HepG2 (cell line): ENCODE data around the gene A3GALT2. TPM values are rescaled to one million over a fixed set of nuclear protein-coding genes. Genes with fewer than 3 reads are reported as not detected.
A peak's percentile ranks its signal among the peaks of the same experiment; 100 is the strongest.

Experiments used
- ATRX ChIP-seq: sonication (generic); formaldehyde crosslinking; IDR thresholded peaks from 2 replicates; pipeline ENCODE4 v1.4.0; 2020; ENCODE audit warnings: missing genetic modification reagents, borderline replicate concordance
- SMAD1 ChIP-seq: sonication (generic); formaldehyde crosslinking; IDR thresholded peaks from 2 replicates; pipeline ENCODE4 v1.4.0; 2020; ENCODE audit warnings: missing genetic modification reagents, low read depth, mild to moderate bottlenecking, borderline replicate concordance
- ZFP41 ChIP-seq: sonication (generic); formaldehyde crosslinking; IDR thresholded peaks from 2 replicates; pipeline ENCODE4 v1.4.0; 2020; ENCODE audit warnings: mild to moderate bottlenecking, missing genetic modification reagents, borderline replicate concordance
- ZNF382 ChIP-seq: sonication (generic); formaldehyde crosslinking; IDR thresholded peaks from 2 replicates; pipeline ENCODE4 v1.5.0; 2020; ENCODE audit warnings: missing genetic modification reagents, mild to moderate bottlenecking, borderline replicate concordance
- ZNF441 ChIP-seq: sonication (generic); formaldehyde crosslinking; IDR thresholded peaks from 2 replicates; pipeline ENCODE4 v1.7.0; 2021; ENCODE audit warnings: missing genetic modification reagents, borderline replicate concordance
- polyA plus RNA-seq, 8 experiments: library from polyadenylated mRNA; depleted of rRNA in 3 of 8; stranded (reverse) in 7 of 8; unstranded in 1 of 8; fragments of >200 nt; fragmentation: Illumina TruSeq in 4 of 8; extraction: Trizol in 4 of 8; gene quantifications; 2 replicates each; pipeline versions ENCODE4 v1.2.1 to v1.2.3, GENCODE V29; 2011 to 2016; ENCODE audit warnings: low read depth in 4 of 8, missing spikeins in 1 of 8, mixed read lengths in 1 of 8; ENCODE audit not compliant: insufficient read depth in 1 of 8
- total RNA-seq, 5 experiments: library from RNA; depleted of rRNA; stranded (reverse); fragments of >200 nt; fragmentation: Illumina TruSeq; extraction: Trizol; gene quantifications; 2 replicates each; pipeline ENCODE4 v1.2.3, GENCODE V29; 2016; ENCODE audit warnings: low read depth in 1 of 5
- TF ChIP-seq, protein P1 (sequence below): sonication (generic); formaldehyde crosslinking; IDR thresholded peaks from 2 replicates; pipeline ENCODE4 v1.4.0; 2020; ENCODE audit warnings: missing genetic modification reagents
- TF ChIP-seq, protein P2 (sequence below): sonication (generic); formaldehyde crosslinking; IDR thresholded peaks from 2 replicates; pipeline ENCODE4 v1.4.0; 2020; ENCODE audit warnings: missing genetic modification reagents, borderline replicate concordance
- TF ChIP-seq, protein P3 (sequence below): sonication (generic); formaldehyde crosslinking; conservative IDR thresholded peaks from 2 replicates; pipeline ENCODE4 v1.4.0; 2020; ENCODE audit warnings: missing genetic modification reagents

A3GALT2 gene
- total and polyA plus RNA-seq, 2 of the 13 experiments (the other 11 are each of a cell fraction or from before 2014, with no cell fraction given) = not detected

DNA sequence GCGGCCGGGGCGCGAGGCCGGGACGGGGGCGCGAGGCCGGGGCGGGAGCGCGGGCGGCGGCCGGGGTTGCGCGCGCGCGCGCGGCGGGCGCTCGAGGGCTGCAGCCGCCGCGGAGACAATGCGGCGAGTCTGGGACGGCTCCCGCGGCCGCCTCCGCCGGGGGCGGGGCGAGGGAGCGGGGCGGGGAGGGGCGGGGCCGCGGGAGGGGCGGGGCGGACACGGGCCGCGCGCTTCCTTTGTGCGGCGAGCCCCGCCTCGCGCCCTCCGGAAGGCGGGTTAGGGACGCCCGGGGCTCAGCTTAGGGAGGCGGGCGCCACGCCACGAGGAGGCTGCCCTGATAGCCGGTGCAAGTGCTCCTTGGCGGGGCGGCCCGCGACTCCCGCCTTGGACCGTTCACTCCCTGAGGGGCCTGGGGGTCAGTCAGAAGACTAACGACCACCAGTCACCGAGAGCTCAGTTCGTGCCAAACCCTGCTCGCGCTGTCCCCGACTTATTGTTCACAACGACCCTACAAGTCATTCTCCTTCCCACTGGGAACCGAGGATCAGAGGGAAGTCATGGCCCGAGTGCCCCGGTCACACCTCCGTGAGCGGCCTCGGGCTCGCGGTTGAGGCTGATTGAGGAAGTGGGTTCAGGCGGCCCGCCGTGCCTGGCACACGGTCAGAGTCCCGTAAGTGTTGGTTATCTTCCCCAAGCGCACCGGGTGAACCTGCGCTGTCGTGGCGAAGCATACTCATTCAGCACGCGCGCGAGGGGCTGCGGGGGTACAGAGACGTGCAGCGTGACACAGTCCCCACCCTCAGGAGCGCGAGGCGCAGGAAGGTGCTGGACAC, 29.1 kb upstream of the A3GALT2 start (continued):
- TF ChIP-seq, protein P1, sequence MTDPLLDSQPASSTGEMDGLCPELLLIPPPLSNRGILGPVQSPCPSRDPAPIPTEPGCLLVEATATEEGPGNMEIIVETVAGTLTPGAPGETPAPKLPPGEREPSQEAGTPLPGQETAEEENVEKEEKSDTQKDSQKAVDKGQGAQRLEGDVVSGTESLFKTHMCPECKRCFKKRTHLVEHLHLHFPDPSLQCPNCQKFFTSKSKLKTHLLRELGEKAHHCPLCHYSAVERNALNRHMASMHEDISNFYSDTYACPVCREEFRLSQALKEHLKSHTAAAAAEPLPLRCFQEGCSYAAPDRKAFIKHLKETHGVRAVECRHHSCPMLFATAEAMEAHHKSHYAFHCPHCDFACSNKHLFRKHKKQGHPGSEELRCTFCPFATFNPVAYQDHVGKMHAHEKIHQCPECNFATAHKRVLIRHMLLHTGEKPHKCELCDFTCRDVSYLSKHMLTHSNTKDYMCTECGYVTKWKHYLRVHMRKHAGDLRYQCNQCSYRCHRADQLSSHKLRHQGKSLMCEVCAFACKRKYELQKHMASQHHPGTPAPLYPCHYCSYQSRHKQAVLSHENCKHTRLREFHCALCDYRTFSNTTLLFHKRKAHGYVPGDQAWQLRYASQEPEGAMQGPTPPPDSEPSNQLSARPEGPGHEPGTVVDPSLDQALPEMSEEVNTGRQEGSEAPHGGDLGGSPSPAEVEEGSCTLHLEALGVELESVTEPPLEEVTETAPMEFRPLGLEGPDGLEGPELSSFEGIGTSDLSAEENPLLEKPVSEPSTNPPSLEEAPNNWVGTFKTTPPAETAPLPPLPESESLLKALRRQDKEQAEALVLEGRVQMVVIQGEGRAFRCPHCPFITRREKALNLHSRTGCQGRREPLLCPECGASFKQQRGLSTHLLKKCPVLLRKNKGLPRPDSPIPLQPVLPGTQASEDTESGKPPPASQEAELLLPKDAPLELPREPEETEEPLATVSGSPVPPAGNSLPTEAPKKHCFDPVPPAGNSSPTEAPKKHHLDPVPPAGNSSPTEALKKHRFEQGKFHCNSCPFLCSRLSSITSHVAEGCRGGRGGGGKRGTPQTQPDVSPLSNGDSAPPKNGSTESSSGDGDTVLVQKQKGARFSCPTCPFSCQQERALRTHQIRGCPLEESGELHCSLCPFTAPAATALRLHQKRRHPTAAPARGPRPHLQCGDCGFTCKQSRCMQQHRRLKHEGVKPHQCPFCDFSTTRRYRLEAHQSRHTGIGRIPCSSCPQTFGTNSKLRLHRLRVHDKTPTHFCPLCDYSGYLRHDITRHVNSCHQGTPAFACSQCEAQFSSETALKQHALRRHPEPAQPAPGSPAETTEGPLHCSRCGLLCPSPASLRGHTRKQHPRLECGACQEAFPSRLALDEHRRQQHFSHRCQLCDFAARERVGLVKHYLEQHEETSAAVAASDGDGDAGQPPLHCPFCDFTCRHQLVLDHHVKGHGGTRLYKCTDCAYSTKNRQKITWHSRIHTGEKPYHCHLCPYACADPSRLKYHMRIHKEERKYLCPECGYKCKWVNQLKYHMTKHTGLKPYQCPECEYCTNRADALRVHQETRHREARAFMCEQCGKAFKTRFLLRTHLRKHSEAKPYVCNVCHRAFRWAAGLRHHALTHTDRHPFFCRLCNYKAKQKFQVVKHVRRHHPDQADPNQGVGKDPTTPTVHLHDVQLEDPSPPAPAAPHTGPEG (CRISPR knock-in tag) = peak; percentile 70; the same call in 1 of the 2 replicates
- no peak for TF ChIP-seq ZFP41 (CRISPR knock-in tag)
- TF ChIP-seq, protein P2, sequence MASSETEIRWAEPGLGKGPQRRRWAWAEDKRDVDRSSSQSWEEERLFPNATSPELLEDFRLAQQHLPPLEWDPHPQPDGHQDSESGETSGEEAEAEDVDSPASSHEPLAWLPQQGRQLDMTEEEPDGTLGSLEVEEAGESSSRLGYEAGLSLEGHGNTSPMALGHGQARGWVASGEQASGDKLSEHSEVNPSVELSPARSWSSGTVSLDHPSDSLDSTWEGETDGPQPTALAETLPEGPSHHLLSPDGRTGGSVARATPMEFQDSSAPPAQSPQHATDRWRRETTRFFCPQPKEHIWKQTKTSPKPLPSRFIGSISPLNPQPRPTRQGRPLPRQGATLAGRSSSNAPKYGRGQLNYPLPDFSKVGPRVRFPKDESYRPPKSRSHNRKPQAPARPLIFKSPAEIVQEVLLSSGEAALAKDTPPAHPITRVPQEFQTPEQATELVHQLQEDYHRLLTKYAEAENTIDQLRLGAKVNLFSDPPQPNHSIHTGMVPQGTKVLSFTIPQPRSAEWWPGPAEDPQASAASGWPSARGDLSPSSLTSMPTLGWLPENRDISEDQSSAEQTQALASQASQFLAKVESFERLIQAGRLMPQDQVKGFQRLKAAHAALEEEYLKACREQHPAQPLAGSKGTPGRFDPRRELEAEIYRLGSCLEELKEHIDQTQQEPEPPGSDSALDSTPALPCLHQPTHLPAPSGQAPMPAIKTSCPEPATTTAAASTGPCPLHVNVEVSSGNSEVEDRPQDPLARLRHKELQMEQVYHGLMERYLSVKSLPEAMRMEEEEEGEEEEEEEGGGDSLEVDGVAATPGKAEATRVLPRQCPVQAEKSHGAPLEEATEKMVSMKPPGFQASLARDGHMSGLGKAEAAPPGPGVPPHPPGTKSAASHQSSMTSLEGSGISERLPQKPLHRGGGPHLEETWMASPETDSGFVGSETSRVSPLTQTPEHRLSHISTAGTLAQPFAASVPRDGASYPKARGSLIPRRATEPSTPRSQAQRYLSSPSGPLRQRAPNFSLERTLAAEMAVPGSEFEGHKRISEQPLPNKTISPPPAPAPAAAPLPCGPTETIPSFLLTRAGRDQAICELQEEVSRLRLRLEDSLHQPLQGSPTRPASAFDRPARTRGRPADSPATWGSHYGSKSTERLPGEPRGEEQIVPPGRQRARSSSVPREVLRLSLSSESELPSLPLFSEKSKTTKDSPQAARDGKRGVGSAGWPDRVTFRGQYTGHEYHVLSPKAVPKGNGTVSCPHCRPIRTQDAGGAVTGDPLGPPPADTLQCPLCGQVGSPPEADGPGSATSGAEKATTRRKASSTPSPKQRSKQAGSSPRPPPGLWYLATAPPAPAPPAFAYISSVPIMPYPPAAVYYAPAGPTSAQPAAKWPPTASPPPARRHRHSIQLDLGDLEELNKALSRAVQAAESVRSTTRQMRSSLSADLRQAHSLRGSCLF = 0 out of 2 replicates have a peak, but pooled peaks have one; percentile 33
- no peak for TF ChIP-seq ATRX
- TF ChIP-seq ZNF382 = no peak
- TF ChIP-seq, protein P3, sequence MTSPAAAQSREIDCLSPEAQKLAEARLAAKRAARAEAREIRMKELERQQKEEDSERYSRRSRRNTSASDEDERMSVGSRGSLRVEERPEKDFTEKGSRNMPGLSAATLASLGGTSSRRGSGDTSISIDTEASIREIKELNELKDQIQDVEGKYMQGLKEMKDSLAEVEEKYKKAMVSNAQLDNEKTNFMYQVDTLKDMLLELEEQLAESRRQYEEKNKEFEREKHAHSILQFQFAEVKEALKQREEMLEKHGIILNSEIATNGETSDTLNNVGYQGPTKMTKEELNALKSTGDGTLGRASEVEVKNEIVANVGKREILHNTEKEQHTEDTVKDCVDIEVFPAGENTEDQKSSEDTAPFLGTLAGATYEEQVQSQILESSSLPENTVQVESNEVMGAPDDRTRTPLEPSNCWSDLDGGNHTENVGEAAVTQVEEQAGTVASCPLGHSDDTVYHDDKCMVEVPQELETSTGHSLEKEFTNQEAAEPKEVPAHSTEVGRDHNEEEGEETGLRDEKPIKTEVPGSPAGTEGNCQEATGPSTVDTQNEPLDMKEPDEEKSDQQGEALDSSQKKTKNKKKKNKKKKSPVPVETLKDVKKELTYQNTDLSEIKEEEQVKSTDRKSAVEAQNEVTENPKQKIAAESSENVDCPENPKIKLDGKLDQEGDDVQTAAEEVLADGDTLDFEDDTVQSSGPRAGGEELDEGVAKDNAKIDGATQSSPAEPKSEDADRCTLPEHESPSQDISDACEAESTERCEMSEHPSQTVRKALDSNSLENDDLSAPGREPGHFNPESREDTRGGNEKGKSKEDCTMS = no peak
- peak; percentile 23; the same call in 1 of the 2 replicates for TF ChIP-seq SMAD1 (CRISPR knock-in tag)
- peak; percentile 77; the same call in 1 of the 2 replicates for TF ChIP-seq ZNF441
